Measurements from ENCODE around the gene MINDY2.
"Not testable (repeated sequence)": the region's sequence is repeated elsewhere in the genome, so short reads cannot be mapped to it uniquely, and the experiment has no call there.

MINDY2 gene

GRCh38 chr15:58880320-58880719 lies 109.2 kb downstream of the MINDY2 start:
- no peak overlapping the region for H4K8ac ChIP-seq (ENCODE audit: low read depth, low read length)
- H3K4me1 ChIP-seq (ENCODE audit: control insufficient read depth in 1 of 2, insufficient read depth in 2 of 2, low read length in 2 of 2) = peaks cover 3 to 7% of the 10 kb centered on the region in 2 experiments
- no peak overlapping the region for H4K12ac ChIP-seq (ENCODE audit: low read depth, low read length)
- H3K9me3 ChIP-seq (ENCODE audit: insufficient read depth, low read depth, low read length) = no peaks in the 10 kb centered on the region
- no peak overlapping the region for H3K23ac ChIP-seq (ENCODE audit: low read length)
- no peaks in the 10 kb centered on the region for H3K79me2 ChIP-seq (ENCODE audit: control insufficient read depth, insufficient read depth, low read length, poor library complexity)
- no peak overlapping the region for H3K4me2 ChIP-seq (ENCODE audit: low read length)
- no CpG with 5 or more reads among the region's 3 CpGs for WGBS (ENCODE audit: extremely low coverage, insufficient coverage, insufficient read length)
- H3K36me3 ChIP-seq (ENCODE audit: control insufficient read depth in 1 of 2, insufficient read depth in 2 of 2, low read length in 2 of 2) = peaks cover 32 to 45% of the 10 kb centered on the region in 2 experiments
- H2BK5ac ChIP-seq (ENCODE audit: low read depth, low read length, poor library complexity) = no peak overlapping the region
- no peaks in the 10 kb centered on the region for H3K27me3 ChIP-seq (ENCODE audit: insufficient read depth, low read length)
- H3K4ac ChIP-seq (ENCODE audit: low read depth, low read length) = no peak overlapping the region
- H3K27ac ChIP-seq (ENCODE audit: low read depth, low read length) = no peak overlapping the region
- H4K91ac ChIP-seq (ENCODE audit: low read depth, low read length) = no peak overlapping the region
- H3K14ac ChIP-seq (ENCODE audit: low read length) = no peak overlapping the region
- H2AFZ ChIP-seq (ENCODE audit: insufficient read depth, low read length, poor library complexity) = no peak overlapping the region
- no peak overlapping the region for H3K18ac ChIP-seq (ENCODE audit: low read length)
- no peak overlapping the region for H2BK12ac ChIP-seq (ENCODE audit: low read length)
- no peak overlapping the region for H3K9ac ChIP-seq (ENCODE audit: low read length)
- H2AK5ac ChIP-seq (ENCODE audit: low read length) = no peak overlapping the region
- H3K4me3 ChIP-seq (ENCODE audit: low read depth, low read length) = no peak overlapping the region
- no peak for DNase-seq
- no peak overlapping the region for H2BK120ac ChIP-seq (ENCODE audit: insufficient read depth, low read length, poor library complexity)
- H3K79me1 ChIP-seq (ENCODE audit: low read length) = peaks cover 1% of the 10 kb centered on the region

- H3K79me1 ChIP-seq (ENCODE audit: low read length) = peaks cover 1% of the 10 kb centered on the region
- H3K4ac ChIP-seq (ENCODE audit: low read depth, low read length) = no peak overlapping the region
- H3K4me2 ChIP-seq (ENCODE audit: low read length) = no peak overlapping the region
- H3K27ac ChIP-seq (ENCODE audit: low read depth, low read length) = no peak overlapping the region
- no peaks in the 10 kb centered on the region for H3K9me3 ChIP-seq (ENCODE audit: insufficient read depth, low read depth, low read length)
- H2AK5ac ChIP-seq (ENCODE audit: low read length) = no peak overlapping the region
- H2BK5ac ChIP-seq (ENCODE audit: low read depth, low read length, poor library complexity) = no peak overlapping the region
- no peak overlapping the region for H3K18ac ChIP-seq (ENCODE audit: low read length)
- H3K4me3 ChIP-seq (ENCODE audit: low read depth, low read length) = no peak overlapping the region
- no peak for DNase-seq
- no CpG with 5 or more reads among the region's 4 CpGs for WGBS (ENCODE audit: extremely low coverage, insufficient coverage, insufficient read length)
- H3K36me3 ChIP-seq (ENCODE audit: control insufficient read depth in 1 of 2, insufficient read depth in 2 of 2, low read length in 2 of 2) = peaks cover 45 to 58% of the 10 kb centered on the region in 2 experiments
- no peaks in the 10 kb centered on the region for H3K79me2 ChIP-seq (ENCODE audit: control insufficient read depth, insufficient read depth, low read length, poor library complexity)
- no peak overlapping the region for H3K9ac ChIP-seq (ENCODE audit: low read length)
- H3K14ac ChIP-seq (ENCODE audit: low read length) = no peak overlapping the region
- H3K23ac ChIP-seq (ENCODE audit: low read length) = no peak overlapping the region
- H4K12ac ChIP-seq (ENCODE audit: low read depth, low read length) = no peak overlapping the region
- peaks cover 3 to 4% of the 10 kb centered on the region in 2 experiments for H3K4me1 ChIP-seq (ENCODE audit: control insufficient read depth in 1 of 2, insufficient read depth in 2 of 2, low read length in 2 of 2)
- no peaks in the 10 kb centered on the region for H3K27me3 ChIP-seq (ENCODE audit: insufficient read depth, low read length)
- H2BK12ac ChIP-seq (ENCODE audit: low read length) = no peak overlapping the region
- H2BK120ac ChIP-seq (ENCODE audit: insufficient read depth, low read length, poor library complexity) = no peak overlapping the region
- H4K91ac ChIP-seq (ENCODE audit: low read depth, low read length) = no peak overlapping the region
- H4K8ac ChIP-seq (ENCODE audit: low read depth, low read length) = no peak overlapping the region
- H2AFZ ChIP-seq (ENCODE audit: insufficient read depth, low read length, poor library complexity) = no peak overlapping the region
These were observed 111.1 kb downstream of the MINDY2 start for GRCh38 chr15:58882243-58882642.

GRCh38 chr15:58883926-58884325 lies 112.8 kb downstream of the MINDY2 start:
- not testable (repeated sequence) for DNase-seq; H3K79me1 ChIP-seq (ENCODE audit: low read length); H3K14ac ChIP-seq (ENCODE audit: low read length); H3K4me2 ChIP-seq (ENCODE audit: low read length); H2AFZ ChIP-seq (ENCODE audit: insufficient read depth, low read length, poor library complexity); H3K4me1 ChIP-seq (ENCODE audit: control insufficient read depth in 1 of 2, insufficient read depth in 2 of 2, low read length in 2 of 2); H3K27me3 ChIP-seq (ENCODE audit: insufficient read depth, low read length); H3K4ac ChIP-seq (ENCODE audit: low read depth, low read length); H3K18ac ChIP-seq (ENCODE audit: low read length); H2BK5ac ChIP-seq (ENCODE audit: low read depth, low read length, poor library complexity); H4K8ac ChIP-seq (ENCODE audit: low read depth, low read length); H4K12ac ChIP-seq (ENCODE audit: low read depth, low read length); H4K91ac ChIP-seq (ENCODE audit: low read depth, low read length); H2BK12ac ChIP-seq (ENCODE audit: low read length); H3K9ac ChIP-seq (ENCODE audit: low read length); H3K9me3 ChIP-seq (ENCODE audit: insufficient read depth, low read depth, low read length); H3K79me2 ChIP-seq (ENCODE audit: control insufficient read depth, insufficient read depth, low read length, poor library complexity); H2AK5ac ChIP-seq (ENCODE audit: low read length); H3K4me3 ChIP-seq (ENCODE audit: low read depth, low read length); H2BK120ac ChIP-seq (ENCODE audit: insufficient read depth, low read length, poor library complexity); H3K27ac ChIP-seq (ENCODE audit: low read depth, low read length); H3K23ac ChIP-seq (ENCODE audit: low read length)
- peaks cover 44 to 58% of the 10 kb centered on the region in 2 experiments for H3K36me3 ChIP-seq (ENCODE audit: control insufficient read depth in 1 of 2, insufficient read depth in 2 of 2, low read length in 2 of 2)
- no CpG with 5 or more reads among the region's 3 CpGs for WGBS (ENCODE audit: extremely low coverage, insufficient coverage, insufficient read length)

- H4K12ac ChIP-seq (ENCODE audit: low read depth, low read length) = no peak overlapping the region
- no CpG with 5 or more reads among the region's 12 CpGs for WGBS (ENCODE audit: extremely low coverage, insufficient coverage, insufficient read length)
- no peak overlapping the region for H3K27ac ChIP-seq (ENCODE audit: low read depth, low read length)
- no peak overlapping the region for H3K18ac ChIP-seq (ENCODE audit: low read length)
- H2BK12ac ChIP-seq (ENCODE audit: low read length) = no peak overlapping the region
- no peak overlapping the region for H2BK5ac ChIP-seq (ENCODE audit: low read depth, low read length, poor library complexity)
- no peak for DNase-seq
- no peak overlapping the region for H2BK120ac ChIP-seq (ENCODE audit: insufficient read depth, low read length, poor library complexity)
- no peak overlapping the region for H3K23ac ChIP-seq (ENCODE audit: low read length)
- no peak overlapping the region for H2AK5ac ChIP-seq (ENCODE audit: low read length)
- H3K79me1 ChIP-seq (ENCODE audit: low read length) = no peaks in the 10 kb centered on the region
- H3K9me3 ChIP-seq (ENCODE audit: insufficient read depth, low read depth, low read length) = no peaks in the 10 kb centered on the region
- no peaks in the 10 kb centered on the region for H3K79me2 ChIP-seq (ENCODE audit: control insufficient read depth, insufficient read depth, low read length, poor library complexity)
- no peak overlapping the region for H3K14ac ChIP-seq (ENCODE audit: low read length)
- no peak overlapping the region for H3K4me3 ChIP-seq (ENCODE audit: low read depth, low read length)
- H3K4me1 ChIP-seq (ENCODE audit: control insufficient read depth in 1 of 2, insufficient read depth in 2 of 2, low read length in 2 of 2) = no peaks in the 10 kb centered on the region
- no peak overlapping the region for H2AFZ ChIP-seq (ENCODE audit: insufficient read depth, low read length, poor library complexity)
- no peaks in the 10 kb centered on the region for H3K27me3 ChIP-seq (ENCODE audit: insufficient read depth, low read length)
- H4K91ac ChIP-seq (ENCODE audit: low read depth, low read length) = no peak overlapping the region
- no peak overlapping the region for H3K4ac ChIP-seq (ENCODE audit: low read depth, low read length)
- H3K4me2 ChIP-seq (ENCODE audit: low read length) = no peak overlapping the region
- peaks cover 28 to 46% of the 10 kb centered on the region in 2 experiments for H3K36me3 ChIP-seq (ENCODE audit: control insufficient read depth in 1 of 2, insufficient read depth in 2 of 2, low read length in 2 of 2)
- no peak overlapping the region for H3K9ac ChIP-seq (ENCODE audit: low read length)
- no peak overlapping the region for H4K8ac ChIP-seq (ENCODE audit: low read depth, low read length)
These were observed 115.8 kb downstream of the MINDY2 start for GRCh38 chr15:58886921-58887320.

All from trophoblast cell (in vitro differentiated cells and primary cell).